DOHH2 (cell line): Measurements from ENCODE around the gene NCAM2.

ENCODE experiments used
- EZH2phosphoT487 ChIP-seq: fragments of 200-600 bp; sonication (generic); IDR thresholded peaks from 2 replicates; pipeline ENCODE4 v1.6.1; 2017; ENCODE audit warnings: borderline replicate concordance, mild to moderate bottlenecking, antibody characterized with exemption, low read length, moderate library complexity, mixed read lengths
- TF ChIP-seq, protein P1 (sequence below): fragments of 200-600 bp; sonication (generic); IDR thresholded peaks from one replicate; pipeline ENCODE4 v1.5.1; 2014; ENCODE audit warnings: antibody characterized with exemption, mild to moderate bottlenecking, low read depth, low read length; ENCODE audit not compliant: poor library complexity, severe bottlenecking

DNA sequence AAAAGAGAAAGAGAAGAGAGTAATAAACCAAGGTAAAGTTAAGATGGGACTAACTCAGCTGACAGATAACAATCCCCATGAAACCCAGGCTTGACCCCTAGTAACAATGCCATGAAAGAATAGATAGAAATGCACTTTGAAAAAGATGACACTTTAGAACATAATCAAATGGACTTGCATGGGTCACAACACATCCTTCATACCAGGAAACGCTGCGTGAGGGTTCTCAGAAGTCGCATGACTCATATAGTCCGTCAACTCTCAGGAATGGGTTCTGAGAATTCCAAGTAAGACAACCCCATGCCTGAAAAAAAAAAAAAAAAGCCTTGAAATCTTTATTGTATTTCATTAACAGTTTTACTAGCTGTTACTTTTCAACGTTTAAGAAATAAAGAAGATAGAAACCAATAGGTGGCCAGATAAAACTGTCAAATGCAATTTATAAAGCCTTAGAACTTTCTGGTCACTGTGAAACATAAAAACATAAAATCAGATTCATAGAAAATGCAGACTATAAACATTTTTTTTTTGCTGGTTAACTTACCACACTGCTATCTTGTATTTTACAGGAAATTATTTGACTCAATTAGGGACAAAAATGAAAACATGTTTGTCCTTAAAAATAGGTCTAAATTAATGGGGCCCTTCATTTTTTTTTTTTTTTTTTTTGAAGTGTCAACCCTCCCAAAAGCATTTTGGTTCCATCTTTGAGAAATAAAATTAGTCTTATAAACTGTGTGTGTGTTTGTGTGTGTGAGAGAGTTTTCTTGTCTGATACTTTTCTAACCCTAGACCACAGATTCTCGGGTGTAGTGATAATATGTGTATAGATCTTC is 202.1 kb downstream of the NCAM2 start:
- TF ChIP-seq, protein P1, sequence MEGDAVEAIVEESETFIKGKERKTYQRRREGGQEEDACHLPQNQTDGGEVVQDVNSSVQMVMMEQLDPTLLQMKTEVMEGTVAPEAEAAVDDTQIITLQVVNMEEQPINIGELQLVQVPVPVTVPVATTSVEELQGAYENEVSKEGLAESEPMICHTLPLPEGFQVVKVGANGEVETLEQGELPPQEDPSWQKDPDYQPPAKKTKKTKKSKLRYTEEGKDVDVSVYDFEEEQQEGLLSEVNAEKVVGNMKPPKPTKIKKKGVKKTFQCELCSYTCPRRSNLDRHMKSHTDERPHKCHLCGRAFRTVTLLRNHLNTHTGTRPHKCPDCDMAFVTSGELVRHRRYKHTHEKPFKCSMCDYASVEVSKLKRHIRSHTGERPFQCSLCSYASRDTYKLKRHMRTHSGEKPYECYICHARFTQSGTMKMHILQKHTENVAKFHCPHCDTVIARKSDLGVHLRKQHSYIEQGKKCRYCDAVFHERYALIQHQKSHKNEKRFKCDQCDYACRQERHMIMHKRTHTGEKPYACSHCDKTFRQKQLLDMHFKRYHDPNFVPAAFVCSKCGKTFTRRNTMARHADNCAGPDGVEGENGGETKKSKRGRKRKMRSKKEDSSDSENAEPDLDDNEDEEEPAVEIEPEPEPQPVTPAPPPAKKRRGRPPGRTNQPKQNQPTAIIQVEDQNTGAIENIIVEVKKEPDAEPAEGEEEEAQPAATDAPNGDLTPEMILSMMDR, result no peak
- no peak for TF ChIP-seq EZH2phosphoT487
